Fibroblast of skin of left biceps (primary cell): ENCODE results near the gene LRRC4.

Experiments used
- DNase-seq, 2 experiments: peaks; one replicate each; pipeline ENCODE4 v3.0.0-alpha.2; 2013; ENCODE audit warnings: low read depth in 2 of 2

LRRC4 gene

GRCh38 chr7:128031901-128032604 lies 816 bp upstream of the LRRC4 start:
- peak; percentile 66 to 75 for DNase-seq

- DNase-seq, result no peak
These were observed 979 bp downstream of the LRRC4 start for GRCh38 chr7:128030263-128030653.

GRCh38 chr7:128029405-128029995 lies 1.7 kb downstream of the LRRC4 start:
- no peak for DNase-seq

- no peak for DNase-seq
These were observed 3.7 kb downstream of the LRRC4 start for GRCh38 chr7:128027485-128027980.

- DNase-seq, result no peak
These were observed 4.7 kb downstream of the LRRC4 start for GRCh38 chr7:128026551-128026950.

GRCh38 chr7:128025819-128026218 lies 5.4 kb downstream of the LRRC4 start:
- DNase-seq, result no peak

GRCh38 chr7:128025380-128025779 lies 5.9 kb downstream of the LRRC4 start:
- peak in 1 of 2 experiments; percentile 25 for DNase-seq

GRCh38 chr7:128024151-128024550 lies 7.1 kb downstream of the LRRC4 start:
- no peak for DNase-seq

- peak in 1 of 2 experiments; percentile 40 for DNase-seq
These were observed 8.4 kb downstream of the LRRC4 start for GRCh38 chr7:128022631-128023532.

- DNase-seq, result no peak
These were observed 9.9 kb downstream of the LRRC4 start for GRCh38 chr7:128021366-128021765.

- no peak for DNase-seq
These were observed 11.1 kb downstream of the LRRC4 start for GRCh38 chr7:128020159-128020558.

GRCh38 chr7:128019288-128019687 lies 11.9 kb downstream of the LRRC4 start:
- DNase-seq, result no peak

GRCh38 chr7:128017862-128018845 lies 13.1 kb downstream of the LRRC4 start:
- no peak for DNase-seq

- DNase-seq, result no peak
These were observed 13.8 kb downstream of the LRRC4 start for GRCh38 chr7:128017460-128017859.

- no peak for DNase-seq
These were observed 16.4 kb downstream of the LRRC4 start for GRCh38 chr7:128014811-128015210.

GRCh38 chr7:128011131-128011661 lies 20.0 kb downstream of the LRRC4 start:
- no peak for DNase-seq

GRCh38 chr7:128010391-128011127 lies 20.7 kb downstream of the LRRC4 start:
- no peak for DNase-seq

- no peak for DNase-seq
These were observed 22.5 kb downstream of the LRRC4 start for GRCh38 chr7:128008744-128009143.

GRCh38 chr7:128008141-128008540 lies 23.1 kb downstream of the LRRC4 start:
- no peak for DNase-seq

GRCh38 chr7:128007303-128007680 lies 23.9 kb downstream of the LRRC4 start:
- no peak for DNase-seq
